Epithelial cell of proximal tubule (primary cell): ENCODE results near the gene RNF7. TPM values are rescaled to one million over a fixed set of nuclear protein-coding genes. Genes with fewer than 3 reads are reported as not detected.

Source experiments
- DNase-seq: peaks from one replicate; pipeline ENCODE4 v3.0.0-alpha.2; 2011; ENCODE audit warnings: low read depth
- H3K4me3 ChIP-seq: 2 replicates; pipeline ENCODE4 v1.5.1; 2011; ENCODE audit warnings: low read depth, mild to moderate bottlenecking, low read length
- total RNA-seq: library from RNA; depleted of rRNA; stranded (reverse); fragments of >200 nt; gene quantifications from 2 replicates; pipeline ENCODE4 v1.2.3, GENCODE V29; 2015
- TF ChIP-seq, protein P1 (sequence below): conservative IDR thresholded peaks from 2 replicates; pipeline ENCODE4 v1.5.1; 2012; ENCODE audit warnings: low read depth, mild to moderate bottlenecking, low read length

RNF7 gene
- total RNA-seq, 1 donor from 2014 or later, result 115 TPM

GRCh38 chr3:141764465-141764864 lies 26.4 kb downstream of the RNF7 start:
- no peak overlapping the region for H3K4me3 ChIP-seq
- TF ChIP-seq, protein P1, sequence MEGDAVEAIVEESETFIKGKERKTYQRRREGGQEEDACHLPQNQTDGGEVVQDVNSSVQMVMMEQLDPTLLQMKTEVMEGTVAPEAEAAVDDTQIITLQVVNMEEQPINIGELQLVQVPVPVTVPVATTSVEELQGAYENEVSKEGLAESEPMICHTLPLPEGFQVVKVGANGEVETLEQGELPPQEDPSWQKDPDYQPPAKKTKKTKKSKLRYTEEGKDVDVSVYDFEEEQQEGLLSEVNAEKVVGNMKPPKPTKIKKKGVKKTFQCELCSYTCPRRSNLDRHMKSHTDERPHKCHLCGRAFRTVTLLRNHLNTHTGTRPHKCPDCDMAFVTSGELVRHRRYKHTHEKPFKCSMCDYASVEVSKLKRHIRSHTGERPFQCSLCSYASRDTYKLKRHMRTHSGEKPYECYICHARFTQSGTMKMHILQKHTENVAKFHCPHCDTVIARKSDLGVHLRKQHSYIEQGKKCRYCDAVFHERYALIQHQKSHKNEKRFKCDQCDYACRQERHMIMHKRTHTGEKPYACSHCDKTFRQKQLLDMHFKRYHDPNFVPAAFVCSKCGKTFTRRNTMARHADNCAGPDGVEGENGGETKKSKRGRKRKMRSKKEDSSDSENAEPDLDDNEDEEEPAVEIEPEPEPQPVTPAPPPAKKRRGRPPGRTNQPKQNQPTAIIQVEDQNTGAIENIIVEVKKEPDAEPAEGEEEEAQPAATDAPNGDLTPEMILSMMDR, result no peak
- DNase-seq, result no peak

GRCh38 chr3:141764986-141765385 lies 26.9 kb downstream of the RNF7 start:
- no peak overlapping the region for H3K4me3 ChIP-seq
- no peak for DNase-seq
- TF ChIP-seq, protein P1, result no peak

- TF ChIP-seq, protein P1, result no peak
- H3K4me3 ChIP-seq, result no peak overlapping the region
- no peak for DNase-seq
Observed at GRCh38 chr3:141767066-141767465, 29.0 kb downstream of the RNF7 start.

- TF ChIP-seq, protein P1, result no peak
- H3K4me3 ChIP-seq, result no peak overlapping the region
- DNase-seq, result no peak
Observed at GRCh38 chr3:141769221-141769894, 31.3 kb downstream of the RNF7 start.

DNA sequence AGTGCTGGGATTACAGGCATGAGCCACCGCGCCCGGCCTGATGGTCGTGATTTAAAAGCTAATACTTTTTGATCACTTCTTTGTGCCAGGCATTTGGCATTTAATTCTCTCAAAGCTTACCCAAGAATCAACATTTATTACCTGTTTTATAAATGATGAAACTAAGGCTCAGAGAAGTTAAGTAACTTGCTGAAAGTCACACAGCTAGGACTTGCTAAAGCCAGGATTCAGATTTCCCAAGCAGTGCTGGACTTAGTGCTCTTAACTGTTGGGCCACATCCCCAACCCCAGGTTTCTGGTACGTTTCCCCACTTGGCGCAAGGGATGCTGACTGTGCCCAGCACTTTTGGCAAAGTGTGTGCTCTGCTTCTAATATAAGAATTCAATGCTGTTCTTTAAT lies 35.6 kb downstream of the RNF7 start:
- TF ChIP-seq, protein P1, result no peak
- no peak overlapping the region for H3K4me3 ChIP-seq
- DNase-seq, result no peak

- TF ChIP-seq, protein P1, result no peak
- no peak for DNase-seq
- H3K4me3 ChIP-seq, result no peak overlapping the region
Observed at GRCh38 chr3:141776376-141776775, 38.3 kb downstream of the RNF7 start.

- H3K4me3 ChIP-seq, result no peak overlapping the region
- no peak for DNase-seq
- TF ChIP-seq, protein P1, result no peak
Observed at GRCh38 chr3:141776885-141777284, 38.8 kb downstream of the RNF7 start.
